ENCODE data around the gene IQCN.

- TF ChIP-seq, protein P1, sequence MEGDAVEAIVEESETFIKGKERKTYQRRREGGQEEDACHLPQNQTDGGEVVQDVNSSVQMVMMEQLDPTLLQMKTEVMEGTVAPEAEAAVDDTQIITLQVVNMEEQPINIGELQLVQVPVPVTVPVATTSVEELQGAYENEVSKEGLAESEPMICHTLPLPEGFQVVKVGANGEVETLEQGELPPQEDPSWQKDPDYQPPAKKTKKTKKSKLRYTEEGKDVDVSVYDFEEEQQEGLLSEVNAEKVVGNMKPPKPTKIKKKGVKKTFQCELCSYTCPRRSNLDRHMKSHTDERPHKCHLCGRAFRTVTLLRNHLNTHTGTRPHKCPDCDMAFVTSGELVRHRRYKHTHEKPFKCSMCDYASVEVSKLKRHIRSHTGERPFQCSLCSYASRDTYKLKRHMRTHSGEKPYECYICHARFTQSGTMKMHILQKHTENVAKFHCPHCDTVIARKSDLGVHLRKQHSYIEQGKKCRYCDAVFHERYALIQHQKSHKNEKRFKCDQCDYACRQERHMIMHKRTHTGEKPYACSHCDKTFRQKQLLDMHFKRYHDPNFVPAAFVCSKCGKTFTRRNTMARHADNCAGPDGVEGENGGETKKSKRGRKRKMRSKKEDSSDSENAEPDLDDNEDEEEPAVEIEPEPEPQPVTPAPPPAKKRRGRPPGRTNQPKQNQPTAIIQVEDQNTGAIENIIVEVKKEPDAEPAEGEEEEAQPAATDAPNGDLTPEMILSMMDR (IDR thresholded peaks at IDR 0.05), result no peak
- TF ChIP-seq RELA (CRISPR knock-in tag; IDR thresholded peaks at IDR 0.05; ENCODE audit: borderline replicate concordance) (no peak), ZNF263 (CRISPR knock-in tag; IDR thresholded peaks at IDR 0.05; ENCODE audit: low read depth) (no peak), USF2 (CRISPR knock-in tag; IDR thresholded peaks at IDR 0.05) (no peak), NFE2L1 (CRISPR knock-in tag; IDR thresholded peaks at IDR 0.05) (no peak), ZNF416 (CRISPR knock-in tag; IDR thresholded peaks at IDR 0.05) (no peak), ATF2 (CRISPR knock-in tag; IDR thresholded peaks at IDR 0.05; ENCODE audit: borderline replicate concordance, low read depth) (no peak), GABPB1 (CRISPR knock-in tag; IDR thresholded peaks at IDR 0.05) (no peak), IRF2 (CRISPR knock-in tag; IDR thresholded peaks at IDR 0.05; ENCODE audit: borderline replicate concordance, low read depth) (no peak), ESRRA (CRISPR knock-in tag; IDR thresholded peaks at IDR 0.05; ENCODE audit: borderline replicate concordance) (no peak)
- TF ChIP-seq, protein P2, sequence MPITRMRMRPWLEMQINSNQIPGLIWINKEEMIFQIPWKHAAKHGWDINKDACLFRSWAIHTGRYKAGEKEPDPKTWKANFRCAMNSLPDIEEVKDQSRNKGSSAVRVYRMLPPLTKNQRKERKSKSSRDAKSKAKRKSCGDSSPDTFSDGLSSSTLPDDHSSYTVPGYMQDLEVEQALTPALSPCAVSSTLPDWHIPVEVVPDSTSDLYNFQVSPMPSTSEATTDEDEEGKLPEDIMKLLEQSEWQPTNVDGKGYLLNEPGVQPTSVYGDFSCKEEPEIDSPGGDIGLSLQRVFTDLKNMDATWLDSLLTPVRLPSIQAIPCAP (CRISPR knock-in tag; IDR thresholded peaks at IDR 0.05), result no peak
- TF ChIP-seq, protein P3, sequence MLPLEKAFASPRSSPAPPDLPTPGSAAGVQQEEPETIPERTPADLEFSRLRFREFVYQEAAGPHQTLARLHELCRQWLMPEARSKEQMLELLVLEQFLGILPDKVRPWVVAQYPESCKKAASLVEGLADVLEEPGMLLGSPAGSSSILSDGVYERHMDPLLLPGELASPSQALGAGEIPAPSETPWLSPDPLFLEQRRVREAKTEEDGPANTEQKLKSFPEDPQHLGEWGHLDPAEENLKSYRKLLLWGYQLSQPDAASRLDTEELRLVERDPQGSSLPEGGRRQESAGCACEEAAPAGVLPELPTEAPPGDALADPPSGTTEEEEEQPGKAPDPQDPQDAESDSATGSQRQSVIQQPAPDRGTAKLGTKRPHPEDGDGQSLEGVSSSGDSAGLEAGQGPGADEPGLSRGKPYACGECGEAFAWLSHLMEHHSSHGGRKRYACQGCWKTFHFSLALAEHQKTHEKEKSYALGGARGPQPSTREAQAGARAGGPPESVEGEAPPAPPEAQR (CRISPR knock-in tag; IDR thresholded peaks at IDR 0.05), result no peak
- TF ChIP-seq, protein P4, sequence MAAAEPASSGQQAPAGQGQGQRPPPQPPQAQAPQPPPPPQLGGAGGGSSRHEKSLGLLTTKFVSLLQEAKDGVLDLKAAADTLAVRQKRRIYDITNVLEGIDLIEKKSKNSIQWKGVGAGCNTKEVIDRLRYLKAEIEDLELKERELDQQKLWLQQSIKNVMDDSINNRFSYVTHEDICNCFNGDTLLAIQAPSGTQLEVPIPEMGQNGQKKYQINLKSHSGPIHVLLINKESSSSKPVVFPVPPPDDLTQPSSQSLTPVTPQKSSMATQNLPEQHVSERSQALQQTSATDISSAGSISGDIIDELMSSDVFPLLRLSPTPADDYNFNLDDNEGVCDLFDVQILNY (CRISPR knock-in tag; IDR thresholded peaks at IDR 0.05), result no peak
- TF ChIP-seq, protein P5, sequence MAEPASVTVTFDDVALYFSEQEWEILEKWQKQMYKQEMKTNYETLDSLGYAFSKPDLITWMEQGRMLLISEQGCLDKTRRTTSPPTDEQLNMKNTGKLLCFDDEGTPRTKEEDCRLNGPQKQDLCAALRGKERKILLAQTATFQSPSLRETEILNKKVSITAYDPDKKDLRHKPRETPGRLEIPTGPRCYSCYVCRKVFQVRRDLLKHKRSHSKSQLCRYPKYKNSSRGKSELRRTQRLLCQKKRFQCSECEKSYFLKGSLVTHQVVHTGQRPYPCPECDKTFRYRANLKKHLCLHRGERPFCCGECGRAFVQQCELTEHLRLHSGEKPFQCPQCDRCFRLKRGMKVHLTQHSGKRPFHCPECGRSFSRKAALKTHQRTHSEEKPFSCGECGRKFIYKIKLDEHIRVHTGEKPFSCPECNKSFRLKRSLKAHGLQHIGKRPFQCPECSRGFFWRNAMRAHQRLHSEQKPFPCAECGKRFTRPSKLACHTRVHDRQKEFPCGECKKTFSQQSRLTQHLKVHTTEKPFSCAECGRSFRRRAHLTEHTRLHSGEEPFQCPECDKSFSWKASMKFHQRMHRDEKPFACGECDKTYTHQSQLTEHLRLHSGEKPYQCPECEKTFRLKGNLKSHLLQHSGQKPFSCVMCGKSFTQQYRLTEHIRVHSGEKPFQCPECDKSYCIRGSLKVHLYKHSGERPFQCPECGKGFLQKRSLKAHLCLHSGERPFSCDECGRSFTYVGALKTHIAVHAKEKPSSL (CRISPR knock-in tag; conservative IDR thresholded peaks at IDR 0.05), result no peak
Observed at GRCh38 chr19:18312092-18312534, 37.9 kb upstream of the IQCN start.

All from WTC11 (cell line).